GM13976 (cell line): ENCODE measurements around the gene C10orf143.

ENCODE experiments used
- DNase-seq: peaks from one replicate; pipeline ENCODE4 v3.0.0; 2012; ENCODE audit warnings: low spot score
- in situ Hi-C: fragments of 300-500 bp; cut with MboI; formaldehyde crosslinking; loops from one replicate; pipeline ENCODE4 v1.12.0; 2022; ENCODE audit warnings: low sequenced_read_pairs, mixed read lengths, inconsistent platforms; ENCODE audit not compliant: unreplicated experiment
- TF ChIP-seq, protein P1 (sequence below): IDR thresholded peaks from 2 replicates; pipeline ENCODE4 v1.5.1; 2012; ENCODE audit warnings: borderline replicate concordance, mild to moderate bottlenecking; ENCODE audit not compliant: insufficient read depth; ENCODE audit errors: extremely low read depth, missing control alignments, control extremely low read depth

Gene C10orf143

DNA sequence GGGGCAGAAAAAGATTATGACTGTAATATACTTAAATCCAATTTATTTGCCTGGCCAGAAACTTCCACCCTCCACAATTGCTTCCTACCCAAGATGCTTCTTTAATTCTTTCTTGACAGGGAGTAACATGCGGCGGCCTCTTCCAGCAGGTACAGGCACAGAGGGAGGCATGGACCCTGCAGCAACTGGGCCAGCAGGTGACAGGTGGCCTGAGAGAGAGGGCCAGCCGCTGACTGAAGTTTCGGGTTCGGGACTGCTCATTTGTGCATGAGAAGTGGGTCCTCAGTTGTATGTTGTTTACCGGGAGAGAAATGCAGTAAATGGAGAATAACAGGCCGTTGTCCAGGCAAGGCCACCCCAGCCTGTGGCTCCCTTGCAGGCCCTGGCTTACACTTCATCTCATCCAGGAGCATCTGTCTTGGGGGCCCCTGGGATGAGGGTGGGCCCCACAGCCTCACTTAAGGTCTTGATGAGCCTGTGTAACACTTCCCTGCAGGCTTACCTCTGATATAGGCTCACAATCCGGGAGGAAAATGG is 72.5 kb downstream of the C10orf143 start:
- DNase-seq, result no peak
- TF ChIP-seq, protein P1, sequence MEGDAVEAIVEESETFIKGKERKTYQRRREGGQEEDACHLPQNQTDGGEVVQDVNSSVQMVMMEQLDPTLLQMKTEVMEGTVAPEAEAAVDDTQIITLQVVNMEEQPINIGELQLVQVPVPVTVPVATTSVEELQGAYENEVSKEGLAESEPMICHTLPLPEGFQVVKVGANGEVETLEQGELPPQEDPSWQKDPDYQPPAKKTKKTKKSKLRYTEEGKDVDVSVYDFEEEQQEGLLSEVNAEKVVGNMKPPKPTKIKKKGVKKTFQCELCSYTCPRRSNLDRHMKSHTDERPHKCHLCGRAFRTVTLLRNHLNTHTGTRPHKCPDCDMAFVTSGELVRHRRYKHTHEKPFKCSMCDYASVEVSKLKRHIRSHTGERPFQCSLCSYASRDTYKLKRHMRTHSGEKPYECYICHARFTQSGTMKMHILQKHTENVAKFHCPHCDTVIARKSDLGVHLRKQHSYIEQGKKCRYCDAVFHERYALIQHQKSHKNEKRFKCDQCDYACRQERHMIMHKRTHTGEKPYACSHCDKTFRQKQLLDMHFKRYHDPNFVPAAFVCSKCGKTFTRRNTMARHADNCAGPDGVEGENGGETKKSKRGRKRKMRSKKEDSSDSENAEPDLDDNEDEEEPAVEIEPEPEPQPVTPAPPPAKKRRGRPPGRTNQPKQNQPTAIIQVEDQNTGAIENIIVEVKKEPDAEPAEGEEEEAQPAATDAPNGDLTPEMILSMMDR, result no peak
- in situ Hi-C loops, result no loop called here

DNA sequence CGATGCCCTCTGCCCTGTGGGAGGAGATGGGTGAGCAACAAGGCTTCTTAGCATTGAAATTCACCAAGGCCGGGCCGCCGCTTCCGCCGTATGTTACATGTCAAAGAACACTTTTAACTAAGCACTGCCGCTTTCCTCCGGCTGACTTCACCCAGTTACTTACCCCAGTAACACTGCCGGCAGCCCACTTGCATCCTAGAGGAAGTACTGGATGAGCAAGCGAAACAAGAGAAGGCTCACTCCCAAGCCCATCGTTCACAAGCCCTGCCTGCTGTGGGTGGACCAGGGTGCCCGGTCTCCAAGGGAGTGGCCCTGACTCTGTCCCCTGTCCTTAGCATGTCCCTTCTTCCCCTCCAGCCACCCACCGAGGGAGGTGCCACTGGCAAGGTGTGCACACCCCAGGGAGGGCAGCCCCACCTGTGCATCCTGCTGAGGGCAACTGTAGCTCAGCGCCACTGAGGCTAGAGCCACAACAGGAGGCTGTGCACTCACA is 73.4 kb downstream of the C10orf143 start:
- in situ Hi-C loops, result no loop called here
- no peak for DNase-seq
- TF ChIP-seq, protein P1, result no peak

DNA sequence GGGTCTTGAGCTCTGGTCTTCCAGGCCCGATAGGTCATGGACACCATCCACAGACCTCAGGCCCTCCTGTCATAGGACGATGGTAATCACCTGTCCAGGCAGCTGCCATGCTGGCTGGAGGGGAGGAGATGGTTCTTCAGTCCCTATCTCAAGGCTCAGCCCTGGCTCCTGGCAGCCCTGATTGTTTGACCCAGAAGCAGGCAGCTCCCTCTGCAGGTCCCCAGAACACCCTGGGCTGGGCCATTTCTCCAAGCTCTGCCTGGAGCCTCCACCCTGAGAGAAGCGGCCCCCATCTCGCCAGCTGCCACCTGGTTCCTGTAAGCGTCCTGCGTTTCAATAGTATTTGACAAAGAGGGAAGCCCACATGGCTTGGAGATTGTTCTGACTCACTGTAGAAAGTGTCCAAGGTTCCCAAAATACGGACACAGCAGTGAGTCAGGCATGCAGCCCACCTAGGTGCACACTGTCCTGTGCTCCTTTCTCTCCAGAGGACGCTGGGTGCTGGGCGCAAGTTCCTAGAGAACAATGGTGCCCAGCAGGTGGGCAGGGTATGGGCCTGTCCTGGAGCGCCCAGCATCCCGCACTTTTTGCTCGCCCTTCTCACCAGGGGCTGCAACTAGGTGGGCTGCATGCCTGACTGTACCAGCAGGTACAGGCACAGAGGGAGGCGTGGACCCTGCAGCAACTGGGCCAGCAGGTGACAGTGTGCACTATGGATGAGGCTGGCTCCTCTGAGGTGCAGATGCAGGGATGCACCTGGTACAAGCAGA is 74.1 kb downstream of the C10orf143 start:
- in situ Hi-C loops, result no loop called here
- DNase-seq, result no peak
- TF ChIP-seq, protein P1, result no peak

DNA sequence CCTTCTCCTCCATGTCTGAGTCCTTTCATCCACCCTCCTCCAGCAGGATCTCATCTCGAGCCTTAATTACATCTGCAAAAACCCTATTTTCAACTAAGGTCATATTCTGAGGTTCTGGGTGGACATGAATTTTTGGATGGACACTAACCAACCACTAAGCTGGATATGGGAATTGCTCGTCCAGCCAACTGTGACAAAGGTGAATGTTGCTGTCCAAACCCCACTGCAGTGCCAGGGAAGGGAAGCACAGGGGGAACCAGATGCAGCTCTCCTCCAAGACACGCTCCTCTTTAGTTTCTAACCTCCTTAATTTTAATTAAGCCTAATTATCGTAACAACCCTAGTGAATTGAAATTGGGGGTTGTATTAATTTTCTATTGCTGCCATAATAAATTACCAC is 81.4 kb downstream of the C10orf143 start:
- in situ Hi-C loops, result no loop called here
- TF ChIP-seq, protein P1, result no peak
- no peak for DNase-seq

DNA sequence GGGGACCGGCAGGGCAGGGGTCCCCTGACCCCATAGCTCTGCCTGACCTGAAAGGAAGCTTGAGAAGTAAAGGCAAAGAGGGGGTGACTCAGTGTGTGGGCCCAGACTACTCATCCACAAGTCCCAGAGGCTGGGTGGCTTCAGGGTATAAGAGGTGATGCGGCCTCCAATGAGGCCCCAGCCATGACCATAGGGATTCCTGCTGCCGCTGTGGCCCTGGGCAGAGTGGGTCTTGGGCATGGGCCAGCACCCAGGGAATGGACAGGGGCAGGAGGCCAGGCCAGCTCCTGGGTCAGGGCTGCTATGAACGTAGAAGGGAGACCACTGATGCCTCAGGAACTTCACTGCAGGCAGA is 82.2 kb downstream of the C10orf143 start:
- no peak for DNase-seq
- TF ChIP-seq, protein P1, result no peak
- in situ Hi-C loops, result no loop called here

DNA sequence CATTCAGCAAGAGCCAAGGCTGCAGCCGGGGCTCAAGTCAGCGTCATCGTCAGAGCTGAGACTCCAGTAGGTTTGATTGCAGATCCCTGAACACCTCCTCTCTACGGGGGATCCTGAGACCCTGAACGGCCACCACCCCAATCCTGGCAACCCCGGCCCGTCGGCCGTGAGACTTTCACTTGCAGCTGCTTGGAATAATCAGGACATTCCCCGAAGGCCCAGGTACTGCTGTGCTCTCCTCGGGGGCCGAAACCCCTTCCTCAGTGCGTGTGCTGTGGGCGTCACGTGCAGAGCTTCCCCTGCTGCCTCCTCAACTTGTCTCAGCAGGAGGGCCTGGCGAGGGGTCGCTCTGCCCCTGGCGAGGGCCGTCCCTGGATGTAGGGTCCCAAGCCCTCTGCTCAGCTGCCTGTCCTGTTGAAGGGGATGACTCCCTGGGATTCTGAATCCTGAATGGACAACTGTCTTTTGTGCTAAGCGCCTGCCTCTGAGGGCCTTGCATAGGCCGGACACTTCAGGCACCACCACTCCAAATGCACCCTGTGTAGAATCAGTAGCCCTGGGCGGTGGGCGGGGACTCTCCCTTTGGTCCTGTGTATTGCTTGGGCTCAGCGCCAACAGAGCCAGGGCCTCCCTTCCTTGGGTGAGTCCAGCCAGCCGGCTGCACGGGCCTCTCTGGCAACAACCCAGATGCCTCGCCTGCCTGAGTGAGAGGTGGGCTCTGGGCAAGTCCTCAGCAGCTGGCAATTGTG is 82.7 kb downstream of the C10orf143 start:
- TF ChIP-seq, protein P1, result no peak
- in situ Hi-C loops, result no loop called here
- DNase-seq, result no peak
